Stimulated activated naive B cell treated with anti-CD40 and anti-IgM and Interleukin-4, amounts not matched to agents 10 μg/mL and 1 μg/mL and 100 μg/mL, for 72 hours (primary cell): ENCODE results near the gene ADAMTS19.
"Not testable (repeated sequence)": the region's sequence is repeated elsewhere in the genome, so short reads cannot be mapped to it uniquely, and the experiment has no call there.

ENCODE experiments used
- ATAC-seq, 2 donors: fragments of 150-1000 bp; cut with Tn5 transposase; replicated peaks; 2 replicates each; pipeline ENCODE4 v1.10.0; 2021; ENCODE audit warnings: moderate library complexity in 1 of 2
- DNase-seq: peaks from one replicate; pipeline ENCODE4 v3.0.0; 2021
- H3K27ac Mint-ChIP-seq: one replicate; pipeline ENCODE4 v1.8.0; 2022; ENCODE audit warnings: mild to moderate bottlenecking, mixed read lengths
- H3K27me3 Mint-ChIP-seq, 2 donors: one replicate each; pipeline ENCODE4 v1.8.0; 2022; ENCODE audit warnings: mixed read lengths in 2 of 2
- H3K36me3 Mint-ChIP-seq, 2 donors: one replicate each; pipeline ENCODE4 v1.8.0; 2022; ENCODE audit warnings: mixed read lengths in 2 of 2, mild to moderate bottlenecking in 1 of 2
- H3K4me1 Mint-ChIP-seq, 2 donors: one replicate each; pipeline ENCODE4 v1.8.0; 2022; ENCODE audit warnings: mixed read lengths in 2 of 2, mild to moderate bottlenecking in 1 of 2
- H3K4me3 Mint-ChIP-seq, 2 donors: one replicate each; pipeline ENCODE4 v1.8.0; 2022; ENCODE audit warnings: mild to moderate bottlenecking in 2 of 2, mixed read lengths in 2 of 2, moderate library complexity in 1 of 2
- H3K9me3 Mint-ChIP-seq, 2 donors: one replicate each; pipeline ENCODE4 v1.8.0; 2022; ENCODE audit warnings: mixed read lengths in 2 of 2, mild to moderate bottlenecking in 1 of 2

Gene ADAMTS19

DNA sequence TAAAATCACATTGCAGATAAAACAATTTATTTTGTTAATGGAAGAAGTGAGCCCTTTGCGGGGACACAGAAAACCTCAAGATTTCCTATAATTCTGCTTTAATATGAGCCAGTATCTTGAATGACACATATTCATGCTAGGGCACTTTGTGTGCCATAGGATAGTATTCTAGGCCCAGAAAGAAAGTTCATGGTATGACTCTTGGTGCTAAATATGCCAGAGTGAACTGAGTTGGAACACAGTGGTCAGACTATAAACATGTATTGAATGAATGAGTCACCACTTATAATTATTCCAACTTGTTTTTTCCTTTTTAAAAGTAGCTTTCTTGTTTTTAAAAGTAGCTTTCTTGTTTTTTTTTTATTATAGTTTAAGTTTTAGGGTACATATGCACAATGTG is 46.0 kb downstream of the ADAMTS19 start:
- Mint-ChIP-seq H3K36me3 (no peaks in the 10 kb centered on the region), H3K4me3 (no peak overlapping the region), H3K27me3 (no peaks in the 10 kb centered on the region), H3K4me1 (no peaks in the 10 kb centered on the region), H3K27ac (no peak overlapping the region), H3K9me3 (peaks cover 0 to 3% of the 10 kb centered on the region in 2 donors)
- DNase-seq (no peak), ATAC-seq (no peak)

DNA sequence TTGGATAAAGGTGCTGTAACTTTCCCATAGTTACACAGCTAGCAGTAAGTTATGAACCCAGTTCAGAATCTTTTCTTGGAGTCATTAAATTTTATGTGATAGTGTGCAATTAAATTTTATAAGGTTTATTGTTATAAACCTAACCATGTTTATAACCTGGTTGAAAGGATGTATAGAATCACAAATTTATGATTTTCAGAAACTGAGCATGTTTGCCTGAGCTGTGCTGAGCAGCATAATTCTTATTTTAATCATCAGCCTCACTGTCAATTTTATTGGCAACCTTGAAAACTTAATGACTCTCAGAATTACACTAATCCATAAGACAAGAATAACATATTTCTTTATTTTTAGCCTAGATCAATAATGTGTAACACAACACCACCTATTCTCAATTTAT is 46.9 kb downstream of the ADAMTS19 start:
- Mint-ChIP-seq H3K36me3 (no peaks in the 10 kb centered on the region), H3K4me1 (no peaks in the 10 kb centered on the region), H3K9me3 (peaks cover 0 to under 1% of the 10 kb centered on the region in 2 donors), H3K4me3 (no peak overlapping the region), H3K27ac (no peak overlapping the region), H3K27me3 (no peaks in the 10 kb centered on the region)
- DNase-seq (no peak), ATAC-seq (no peak)

DNA sequence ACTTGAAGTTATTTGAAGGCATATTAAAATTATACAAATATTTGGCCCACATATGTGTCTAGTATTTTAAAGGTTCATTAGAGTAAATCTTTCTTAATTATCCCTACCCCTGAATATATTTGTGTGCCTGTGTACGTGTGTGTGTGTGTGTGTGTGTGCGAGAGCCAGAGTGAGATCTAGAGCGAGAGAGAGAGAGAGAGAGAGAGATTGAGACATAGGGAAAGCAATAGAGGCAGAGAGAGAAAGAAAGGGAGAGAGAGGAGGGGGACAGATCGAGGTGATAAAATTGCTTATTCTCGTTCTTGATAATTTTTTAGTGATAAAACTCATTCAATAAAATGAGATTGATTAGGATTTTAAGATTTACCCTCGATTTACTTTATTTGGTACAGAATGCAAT is 47.4 kb downstream of the ADAMTS19 start:
- Mint-ChIP-seq H3K4me3 (no peak overlapping the region), H3K27ac (no peak overlapping the region), H3K9me3 (no peaks in the 10 kb centered on the region), H3K36me3 (no peaks in the 10 kb centered on the region), H3K27me3 (no peaks in the 10 kb centered on the region), H3K4me1 (no peaks in the 10 kb centered on the region)
- no peak for ATAC-seq
- no peak for DNase-seq

DNA sequence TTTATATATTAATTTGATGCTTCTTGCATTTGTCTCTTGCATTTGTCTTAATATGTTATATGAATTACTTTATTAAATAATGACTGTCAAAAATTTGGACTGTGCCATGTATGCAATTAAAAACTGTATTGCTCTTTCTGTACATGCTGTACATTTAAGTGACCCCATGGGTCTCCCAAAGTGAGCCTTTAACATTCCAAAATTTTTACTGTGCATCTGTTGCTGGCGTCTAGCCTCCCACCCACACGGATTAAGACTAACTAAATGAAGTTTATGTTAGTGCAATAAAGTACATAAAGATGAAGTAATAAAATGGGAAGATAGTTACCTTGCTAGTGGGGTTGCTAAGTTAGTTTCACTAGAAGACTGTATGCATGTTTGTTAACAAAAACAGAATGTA is 48.5 kb downstream of the ADAMTS19 start:
- no peak for ATAC-seq

DNA sequence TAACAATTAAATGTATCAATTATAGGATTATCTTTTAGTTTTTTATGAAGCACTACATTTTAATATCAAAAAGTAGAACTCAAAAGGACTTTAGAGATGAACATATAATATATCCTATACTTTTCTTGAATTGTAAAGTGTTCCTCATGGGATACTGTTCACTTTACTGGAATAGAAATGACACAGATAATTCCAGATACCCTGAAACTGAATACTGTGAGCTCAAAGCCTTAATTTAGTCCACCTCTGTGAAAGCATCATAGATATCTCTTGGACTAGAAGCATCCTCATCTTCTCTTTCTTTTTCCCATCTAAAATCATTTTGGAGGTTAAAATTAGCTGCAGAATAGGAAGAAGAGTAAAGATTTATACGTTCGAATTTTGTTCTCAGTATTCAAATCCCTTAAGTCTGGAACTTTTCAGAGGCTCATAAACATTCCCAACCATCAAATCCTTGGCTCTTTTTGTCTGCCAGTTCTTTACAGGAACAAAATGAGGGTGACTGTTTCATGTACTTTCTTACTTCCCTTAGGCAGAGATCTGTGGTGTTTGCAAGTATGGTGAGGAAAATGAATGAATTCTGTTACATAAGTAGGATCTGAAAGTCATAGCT is 49.4 kb downstream of the ADAMTS19 start:
- peaks cover 0 to 2% of the 10 kb centered on the region in 2 donors for H3K9me3 Mint-ChIP-seq
- no peak overlapping the region for H3K4me3 Mint-ChIP-seq
- DNase-seq (no peak), ATAC-seq (no peak)
- no peaks in the 10 kb centered on the region for H3K27me3 Mint-ChIP-seq
- no peaks in the 10 kb centered on the region for H3K36me3 Mint-ChIP-seq
- H3K4me1 Mint-ChIP-seq, result no peaks in the 10 kb centered on the region
- no peak overlapping the region for H3K27ac Mint-ChIP-seq

More for the DNA sequence above, 48.5 kb downstream of the ADAMTS19 start:
- Mint-ChIP-seq H3K4me1 (no peaks in the 10 kb centered on the region), H3K4me3 (no peak overlapping the region), H3K9me3 (no peaks in the 10 kb centered on the region), H3K27ac (no peak overlapping the region), H3K36me3 (no peaks in the 10 kb centered on the region), H3K27me3 (no peaks in the 10 kb centered on the region)
- no peak for DNase-seq

DNA sequence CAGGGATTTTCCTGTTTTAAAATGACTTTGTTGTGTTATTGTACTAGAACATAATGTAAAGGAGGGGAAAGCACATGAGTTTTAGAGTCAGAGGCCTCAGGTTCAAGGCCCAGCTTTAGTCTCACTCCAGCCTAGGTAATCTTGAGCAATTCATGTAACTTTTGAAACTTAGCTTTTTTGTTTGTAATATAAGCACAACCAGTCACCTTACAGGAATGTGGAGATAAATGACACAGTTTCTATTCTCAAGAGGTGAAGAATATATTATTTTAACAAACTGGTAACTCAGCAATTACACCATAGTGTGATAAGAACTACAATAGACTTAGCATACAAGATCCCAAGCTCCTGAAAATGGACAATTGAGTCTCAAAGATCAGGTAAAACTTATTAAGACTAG is 51.2 kb downstream of the ADAMTS19 start:
- Mint-ChIP-seq H3K9me3 (peaks cover 0 to 4% of the 10 kb centered on the region in 2 donors), H3K36me3 (no peaks in the 10 kb centered on the region), H3K4me1 (no peaks in the 10 kb centered on the region), H3K27ac (no peak overlapping the region), H3K27me3 (no peaks in the 10 kb centered on the region), H3K4me3 (no peak overlapping the region)
- ATAC-seq, result no peak
- no peak for DNase-seq

DNA sequence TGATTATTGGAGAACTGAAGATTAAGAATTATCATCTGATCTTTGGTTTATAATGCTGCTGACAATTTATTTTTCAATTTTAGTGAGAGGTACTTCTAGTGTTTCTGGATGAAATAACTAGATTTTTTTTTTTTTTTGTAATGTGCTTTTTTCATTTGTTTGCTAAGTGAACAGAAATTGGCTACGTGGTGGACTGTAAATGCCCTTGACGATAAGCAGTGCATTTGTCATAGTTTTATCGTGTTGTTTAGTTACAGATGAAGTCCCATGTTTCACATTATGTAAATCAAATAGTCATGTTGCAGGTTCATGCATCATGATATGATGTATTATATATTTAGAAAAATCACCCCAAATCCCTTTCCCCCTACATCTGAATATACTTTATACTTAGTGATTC is 81.0 kb downstream of the ADAMTS19 start:
- Mint-ChIP-seq H3K4me1 (no peaks in the 10 kb centered on the region), H3K4me3 (no peak overlapping the region), H3K27ac (no peak overlapping the region), H3K9me3 (peaks cover 2 to 4% of the 10 kb centered on the region in 2 donors), H3K36me3 (no peaks in the 10 kb centered on the region), H3K27me3 (no peaks in the 10 kb centered on the region)
- no peak for DNase-seq
- ATAC-seq, result no peak

DNA sequence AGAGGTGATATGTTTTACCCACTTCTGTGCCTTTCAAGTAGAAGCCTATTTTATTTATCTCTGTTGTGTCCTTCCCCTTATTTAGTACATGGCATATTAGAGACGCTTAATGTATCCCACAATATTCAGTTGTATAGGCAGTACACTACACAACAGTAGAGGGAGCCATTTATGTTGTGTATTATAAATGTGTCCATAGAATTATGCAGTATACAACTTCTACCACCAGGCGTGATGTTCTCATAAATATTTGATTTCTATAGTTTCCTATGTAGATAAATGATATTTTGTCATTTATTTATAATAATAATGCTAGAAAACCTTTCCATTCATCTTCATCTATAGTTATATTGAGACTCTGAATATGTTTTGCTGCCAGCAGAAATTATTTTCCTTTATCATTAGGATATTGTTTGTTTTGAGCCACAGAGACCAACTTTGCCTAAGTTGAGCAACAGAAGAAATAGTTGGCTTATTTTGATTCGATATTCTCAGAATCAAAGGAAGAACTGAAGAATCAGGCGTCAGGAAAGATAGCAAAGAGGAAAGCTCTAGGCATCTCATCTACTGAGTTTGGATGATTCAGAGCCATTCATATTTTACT is 81.7 kb downstream of the ADAMTS19 start:
- no peaks in the 10 kb centered on the region for H3K4me1 Mint-ChIP-seq
- no peak for DNase-seq
- ATAC-seq, result no peak
- no peak overlapping the region for H3K4me3 Mint-ChIP-seq
- no peaks in the 10 kb centered on the region for H3K27me3 Mint-ChIP-seq
- no peak overlapping the region for H3K27ac Mint-ChIP-seq
- no peaks in the 10 kb centered on the region for H3K36me3 Mint-ChIP-seq
- peaks cover 2 to 4% of the 10 kb centered on the region in 2 donors for H3K9me3 Mint-ChIP-seq

DNA sequence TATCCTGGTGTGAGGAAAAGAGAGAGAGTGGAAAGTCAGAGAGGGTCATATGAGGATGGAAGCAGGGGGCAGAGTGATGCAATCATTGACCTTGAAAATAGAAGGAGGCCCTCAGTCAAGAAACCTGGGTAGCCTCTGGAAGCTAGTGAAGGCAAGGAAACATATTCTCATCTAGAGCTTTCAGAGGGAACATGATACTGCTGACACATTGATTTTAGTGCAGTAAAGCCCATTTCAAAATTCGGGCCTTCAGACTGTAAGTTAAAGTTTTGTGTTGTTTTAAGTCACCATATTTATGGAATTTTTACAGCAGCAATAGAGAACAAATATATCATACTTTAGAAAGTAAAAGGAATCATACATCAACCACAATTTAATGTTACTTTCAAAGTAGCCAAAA is 87.0 kb downstream of the ADAMTS19 start:
- ATAC-seq (no peak), DNase-seq (no peak)
- no peaks in the 10 kb centered on the region for H3K27me3 Mint-ChIP-seq
- H3K4me3 Mint-ChIP-seq, result no peak overlapping the region
- no peaks in the 10 kb centered on the region for H3K4me1 Mint-ChIP-seq
- H3K36me3 Mint-ChIP-seq, result no peaks in the 10 kb centered on the region
- peaks cover 6 to 8% of the 10 kb centered on the region in 2 donors for H3K9me3 Mint-ChIP-seq
- no peak overlapping the region for H3K27ac Mint-ChIP-seq

DNA sequence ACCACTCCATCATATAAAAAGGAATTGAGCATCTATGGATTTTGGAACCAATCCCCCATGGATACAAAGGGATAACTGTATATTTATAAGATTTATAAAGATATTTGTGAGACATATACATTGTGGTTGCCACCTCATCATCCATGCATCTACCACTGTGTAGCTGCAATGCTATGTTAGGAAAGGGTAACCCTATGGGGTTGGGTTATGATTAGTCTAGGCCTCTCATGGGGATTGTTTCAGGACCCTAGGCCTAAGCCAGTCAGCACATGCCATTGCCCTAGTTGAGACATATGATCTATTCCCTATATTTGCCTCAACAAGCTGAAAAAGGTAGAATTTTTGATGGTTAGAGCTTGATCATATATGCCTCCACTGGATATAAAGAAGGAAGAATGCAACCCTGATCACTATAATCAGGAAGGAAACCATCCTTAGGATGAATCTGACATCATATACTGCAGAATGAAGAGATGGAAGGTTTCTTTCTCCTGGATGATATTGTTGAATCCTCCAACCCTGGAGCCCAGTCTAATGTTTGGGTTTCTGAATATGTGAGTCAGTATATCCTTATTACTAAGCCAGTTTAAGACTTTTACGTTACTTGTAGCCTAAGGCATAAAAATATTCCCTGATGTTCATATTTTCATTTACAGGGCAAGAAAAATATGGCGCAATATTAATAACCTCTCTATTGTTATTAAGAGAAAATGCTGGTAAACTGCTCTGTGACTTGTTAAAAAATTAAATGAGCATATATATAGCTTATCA is 94.2 kb downstream of the ADAMTS19 start:
- Mint-ChIP-seq H3K27me3 (no peaks in the 10 kb centered on the region), H3K4me3 (no peak overlapping the region), H3K27ac (no peak overlapping the region), H3K36me3 (no peaks in the 10 kb centered on the region), H3K9me3 (no peaks in the 10 kb centered on the region), H3K4me1 (no peaks in the 10 kb centered on the region)
- DNase-seq (no peak), ATAC-seq (peak in 1 of 2 donors; percentile 25)

DNA sequence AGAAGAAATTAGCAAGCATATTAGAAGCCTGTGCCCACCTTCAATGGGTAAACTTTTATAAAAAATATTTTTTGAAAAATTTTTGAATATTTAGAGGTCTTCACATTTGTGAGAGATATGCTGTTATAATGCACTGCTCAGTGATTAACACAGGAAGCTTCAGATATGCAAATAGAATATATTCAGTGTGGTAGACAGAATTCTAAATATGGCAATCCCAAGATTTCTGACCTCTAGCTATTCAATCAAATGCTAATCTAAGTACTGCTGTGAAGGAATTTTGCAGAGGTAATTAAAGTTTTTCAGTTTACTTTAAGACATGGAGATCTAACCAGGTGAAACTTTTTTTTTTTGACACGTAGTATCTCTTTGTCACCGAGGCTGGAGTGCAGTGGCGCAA is 103.5 kb downstream of the ADAMTS19 start:
- Mint-ChIP-seq H3K36me3 (no peaks in the 10 kb centered on the region), H3K27me3 (no peaks in the 10 kb centered on the region), H3K4me3 (no peak overlapping the region), H3K9me3 (peaks cover 0 to 1% of the 10 kb centered on the region in 2 donors), H3K27ac (no peak overlapping the region), H3K4me1 (no peaks in the 10 kb centered on the region)
- no peak for DNase-seq
- ATAC-seq, result no peak

DNA sequence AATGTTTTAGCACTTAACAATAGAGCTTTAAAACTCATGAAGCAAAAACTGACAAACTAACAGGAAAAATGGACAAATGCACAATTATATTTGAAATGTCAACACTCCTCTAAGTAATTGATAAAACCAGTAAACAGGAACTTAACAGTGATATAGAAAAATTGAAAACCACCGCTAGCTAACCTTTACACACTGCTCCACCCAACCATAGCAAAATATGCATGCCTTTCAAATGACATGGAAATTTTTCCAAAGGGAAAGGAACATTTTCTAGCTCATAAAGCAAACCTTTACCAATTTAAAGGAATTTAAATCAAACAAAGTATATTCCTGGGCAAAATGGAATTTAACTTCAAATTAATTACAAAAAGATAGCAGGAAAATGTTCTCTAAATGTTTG is 109.2 kb downstream of the ADAMTS19 start:
- Mint-ChIP-seq H3K27me3 (no peaks in the 10 kb centered on the region), H3K4me1 (no peaks in the 10 kb centered on the region), H3K9me3 (peaks cover 0 to 1% of the 10 kb centered on the region in 2 donors), H3K27ac (no peak overlapping the region), H3K36me3 (no peaks in the 10 kb centered on the region), H3K4me3 (no peak overlapping the region)
- ATAC-seq, result no peak
- DNase-seq, result no peak

DNA sequence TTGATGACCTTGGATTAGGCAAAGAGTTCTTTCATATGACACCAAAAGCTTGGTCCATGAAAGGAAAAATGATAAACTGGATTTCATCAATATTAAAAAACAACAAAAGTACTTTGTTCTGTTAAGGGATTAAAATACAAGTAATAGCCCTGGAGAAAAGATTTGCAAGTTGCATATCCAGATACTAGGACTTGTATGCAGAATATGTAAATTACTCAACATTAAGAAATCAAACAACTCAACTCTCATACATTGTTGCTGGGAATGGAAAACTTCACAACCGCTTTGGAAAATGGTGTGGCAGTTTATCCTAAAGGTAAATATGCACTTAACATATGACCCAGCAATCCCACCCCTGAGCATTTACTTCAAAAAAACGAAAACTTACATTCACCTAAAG is 112.0 kb downstream of the ADAMTS19 start:
- DNase-seq, result no peak
- no peak overlapping the region for H3K27ac Mint-ChIP-seq
- H3K36me3 Mint-ChIP-seq, result no peaks in the 10 kb centered on the region
- no peaks in the 10 kb centered on the region for H3K27me3 Mint-ChIP-seq
- ATAC-seq, result no peak
- peaks cover 0 to 1% of the 10 kb centered on the region in 2 donors for H3K9me3 Mint-ChIP-seq
- H3K4me1 Mint-ChIP-seq, result no peaks in the 10 kb centered on the region
- H3K4me3 Mint-ChIP-seq, result no peak overlapping the region

DNA sequence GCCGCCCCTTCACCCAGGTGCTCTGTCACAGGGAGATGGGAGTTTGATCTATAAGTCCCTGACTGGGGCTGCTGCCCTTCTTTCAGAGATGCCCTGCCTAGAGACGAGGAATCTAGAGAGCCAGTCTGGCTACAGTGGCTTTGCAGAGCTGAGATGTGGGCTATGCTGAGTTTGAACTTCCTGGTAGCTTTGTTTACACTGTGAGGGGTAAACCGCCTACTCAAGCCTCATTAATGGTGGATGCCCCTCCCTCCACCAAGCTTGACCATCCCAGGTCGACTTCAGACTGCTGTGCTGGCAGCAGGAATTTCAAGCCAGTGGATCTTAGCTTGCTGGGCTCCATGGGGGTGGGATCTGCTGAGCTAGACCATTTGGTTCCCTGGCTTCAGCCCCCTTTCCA is 124.4 kb downstream of the ADAMTS19 start:
- not testable (repeated sequence) for H3K9me3 Mint-ChIP-seq, H3K36me3 Mint-ChIP-seq, H3K27ac Mint-ChIP-seq, DNase-seq, H3K4me3 Mint-ChIP-seq, H3K4me1 Mint-ChIP-seq, ATAC-seq, H3K27me3 Mint-ChIP-seq

DNA sequence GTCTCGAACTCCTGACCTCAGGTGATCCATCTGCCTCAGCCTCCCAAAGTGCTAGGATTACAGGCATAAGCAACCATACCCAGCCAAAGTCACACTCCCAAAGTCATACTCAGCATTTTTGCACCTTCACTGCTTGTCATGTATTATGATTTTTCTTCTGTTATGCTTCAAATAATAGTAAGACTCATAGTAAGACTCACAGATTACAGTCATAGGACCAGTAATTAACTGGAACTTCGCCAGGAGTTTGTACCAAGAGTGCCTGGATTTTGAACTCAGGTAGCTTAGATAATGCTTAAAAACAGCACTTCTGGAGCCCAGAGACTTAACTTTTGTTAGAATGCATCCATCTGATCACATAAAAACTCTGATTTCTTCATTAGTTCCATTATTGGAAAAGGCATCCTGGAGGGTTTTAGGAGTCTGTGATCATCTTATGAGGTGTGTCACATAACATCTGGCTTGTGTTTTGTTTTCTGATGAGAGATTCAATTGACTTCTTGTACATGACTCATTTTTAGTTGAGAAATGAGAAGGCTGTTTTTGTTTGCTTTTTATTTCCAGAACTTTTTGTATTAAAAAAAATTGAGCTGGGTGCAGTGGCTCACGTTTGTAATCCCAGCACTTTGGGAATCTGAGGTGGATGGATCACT is 131.5 kb downstream of the ADAMTS19 start:
- Mint-ChIP-seq H3K36me3 (no peaks in the 10 kb centered on the region), H3K27me3 (no peaks in the 10 kb centered on the region), H3K4me3 (no peak overlapping the region), H3K27ac (no peak overlapping the region), H3K9me3 (peaks cover 0 to 1% of the 10 kb centered on the region in 2 donors), H3K4me1 (no peaks in the 10 kb centered on the region)
- no peak for DNase-seq
- no peak for ATAC-seq
